GM13976 (cell line): ENCODE results near the gene PDXK.

Experiments used
- DNase-seq: peaks from one replicate; pipeline ENCODE4 v3.0.0; 2012; ENCODE audit warnings: low spot score
- in situ Hi-C: fragments of 300-500 bp; cut with MboI; formaldehyde crosslinking; loops from one replicate; pipeline ENCODE4 v1.12.0; 2022; ENCODE audit warnings: low sequenced_read_pairs, mixed read lengths, inconsistent platforms; ENCODE audit not compliant: unreplicated experiment
- TF ChIP-seq, protein P1 (sequence below): IDR thresholded peaks from 2 replicates; pipeline ENCODE4 v1.5.1; 2012; ENCODE audit warnings: borderline replicate concordance, mild to moderate bottlenecking; ENCODE audit not compliant: insufficient read depth; ENCODE audit errors: extremely low read depth, missing control alignments, control extremely low read depth

The PDXK gene

DNA sequence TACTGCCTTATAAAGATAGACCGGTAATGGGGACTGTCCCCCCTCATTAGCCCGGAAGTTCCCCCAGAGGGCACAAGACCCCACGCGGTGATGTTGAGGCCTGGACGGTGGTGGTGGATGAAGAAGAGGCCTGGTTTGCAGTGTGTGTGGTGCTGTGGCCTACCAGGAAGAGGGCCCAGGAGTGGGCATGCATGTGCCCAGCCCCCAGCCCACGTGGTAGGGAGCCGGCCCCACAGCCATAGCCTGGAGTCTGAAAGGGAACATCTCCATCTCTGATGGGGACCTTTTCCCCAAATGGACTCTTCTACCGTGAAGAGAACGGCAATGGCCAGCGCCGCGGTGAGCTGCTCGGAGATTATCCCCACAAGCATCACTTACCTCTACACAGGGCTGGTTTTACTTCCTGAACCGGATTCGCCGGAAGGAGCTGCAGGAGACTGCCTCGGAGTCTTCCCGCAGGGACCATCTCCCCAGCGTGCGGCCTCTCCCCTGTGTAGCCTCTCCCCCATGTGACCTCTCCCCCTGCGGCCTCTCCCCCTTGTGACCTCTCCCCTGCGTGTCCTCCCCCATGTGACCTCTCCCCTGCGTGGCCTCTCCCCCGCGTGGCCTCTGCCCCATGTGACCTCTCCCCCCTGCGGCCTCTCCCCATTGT lies 91.0 kb downstream of the PDXK start:
- no peak for DNase-seq
- in situ Hi-C loops = loop anchor here (10.0 to 25.0 kb wide), 3 partner anchors 135 to 477 kb away; partner anchors contain the start of gene AIRE

DNA sequence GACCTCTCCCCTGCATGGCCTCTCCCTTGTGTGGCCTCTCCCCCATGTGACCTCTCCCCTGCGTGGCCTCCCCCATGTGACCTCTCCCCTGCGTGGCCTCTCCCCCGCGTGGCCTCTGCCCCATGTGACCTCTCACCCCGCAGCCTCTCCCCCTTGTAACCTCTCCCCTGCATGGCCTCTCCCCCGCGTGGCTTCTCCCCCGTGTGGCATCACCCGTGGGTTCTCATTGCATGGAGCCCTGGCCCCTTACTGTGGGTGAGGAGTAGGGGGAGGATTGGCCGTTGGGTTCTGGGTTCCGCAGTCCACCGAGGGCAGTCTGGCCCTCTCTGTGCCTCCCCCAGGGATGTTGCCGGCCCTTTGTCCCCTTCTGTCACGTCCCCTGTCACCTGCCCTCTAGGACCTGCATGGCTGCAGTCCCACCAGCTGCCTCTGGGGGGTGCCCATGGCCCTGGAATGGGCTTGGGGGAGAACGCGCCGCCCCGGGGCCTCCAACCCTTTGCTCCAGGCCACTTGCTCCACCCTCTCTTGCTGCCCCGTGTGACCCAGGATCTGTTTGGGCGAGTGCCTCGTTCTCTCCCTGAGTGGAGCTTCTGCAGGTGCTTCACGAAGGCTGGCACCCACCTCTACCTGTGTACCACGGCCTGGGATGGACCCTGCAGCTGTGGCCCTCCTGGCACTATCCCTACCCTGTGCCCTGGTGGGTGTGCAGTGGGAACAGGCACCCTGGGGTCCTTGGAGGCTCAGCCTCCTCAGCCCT lies 91.8 kb downstream of the PDXK start:
- in situ Hi-C loops = loop anchor here (10.0 to 25.0 kb wide), 3 partner anchors 134 to 477 kb away; partner anchors contain the start of gene AIRE
- peak; percentile 97 for DNase-seq
- TF ChIP-seq, protein P1, sequence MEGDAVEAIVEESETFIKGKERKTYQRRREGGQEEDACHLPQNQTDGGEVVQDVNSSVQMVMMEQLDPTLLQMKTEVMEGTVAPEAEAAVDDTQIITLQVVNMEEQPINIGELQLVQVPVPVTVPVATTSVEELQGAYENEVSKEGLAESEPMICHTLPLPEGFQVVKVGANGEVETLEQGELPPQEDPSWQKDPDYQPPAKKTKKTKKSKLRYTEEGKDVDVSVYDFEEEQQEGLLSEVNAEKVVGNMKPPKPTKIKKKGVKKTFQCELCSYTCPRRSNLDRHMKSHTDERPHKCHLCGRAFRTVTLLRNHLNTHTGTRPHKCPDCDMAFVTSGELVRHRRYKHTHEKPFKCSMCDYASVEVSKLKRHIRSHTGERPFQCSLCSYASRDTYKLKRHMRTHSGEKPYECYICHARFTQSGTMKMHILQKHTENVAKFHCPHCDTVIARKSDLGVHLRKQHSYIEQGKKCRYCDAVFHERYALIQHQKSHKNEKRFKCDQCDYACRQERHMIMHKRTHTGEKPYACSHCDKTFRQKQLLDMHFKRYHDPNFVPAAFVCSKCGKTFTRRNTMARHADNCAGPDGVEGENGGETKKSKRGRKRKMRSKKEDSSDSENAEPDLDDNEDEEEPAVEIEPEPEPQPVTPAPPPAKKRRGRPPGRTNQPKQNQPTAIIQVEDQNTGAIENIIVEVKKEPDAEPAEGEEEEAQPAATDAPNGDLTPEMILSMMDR = peak; percentile 93

More for the DNA sequence above, 91.0 kb downstream of the PDXK start:
- TF ChIP-seq, protein P1 = no peak

DNA sequence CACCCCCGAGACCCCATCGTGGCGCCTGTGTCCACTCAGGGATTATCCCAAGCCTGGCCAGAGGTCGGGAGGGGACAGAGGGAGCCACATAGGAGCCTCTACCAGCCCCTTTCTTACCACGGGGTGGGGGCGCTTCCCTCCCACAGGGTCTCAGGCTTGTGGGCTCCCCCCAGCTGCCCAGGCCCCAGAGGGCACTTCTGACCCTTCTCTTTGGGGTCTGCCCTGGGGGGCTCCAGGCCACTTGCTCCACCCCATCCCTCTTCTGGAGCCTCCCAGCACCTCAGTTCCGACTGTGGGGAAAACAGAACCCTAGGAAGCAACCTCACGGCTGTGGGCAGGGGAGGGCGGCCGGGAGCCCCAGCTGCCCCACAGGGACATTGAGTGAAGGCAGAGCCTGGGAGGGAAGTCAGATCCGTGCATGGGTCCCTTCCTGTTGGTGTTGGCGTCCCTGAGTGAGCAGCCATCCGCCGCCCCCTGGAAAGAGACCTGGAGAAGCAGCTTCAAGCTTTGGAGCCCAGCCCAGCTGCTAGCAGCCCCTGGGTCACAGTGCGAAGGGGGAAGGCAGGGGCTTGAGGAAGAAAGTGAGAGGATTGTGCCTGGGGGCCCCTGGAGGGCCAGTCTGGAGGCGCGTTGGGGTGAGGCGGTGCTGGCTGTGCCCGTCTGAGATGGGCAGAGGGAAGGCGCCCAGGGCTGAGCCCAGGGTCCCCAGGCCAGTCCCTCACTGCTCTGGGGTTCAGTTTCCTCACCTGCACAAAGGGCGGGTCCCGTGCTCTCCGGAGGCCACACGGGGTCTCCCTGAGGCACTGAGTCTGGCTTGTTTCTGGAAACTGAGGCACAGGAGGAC lies 92.6 kb downstream of the PDXK start:
- in situ Hi-C loops = loop anchor here (10.0 to 25.0 kb wide), 3 partner anchors 133 to 476 kb away; partner anchors contain the start of gene AIRE
- TF ChIP-seq, protein P1 = no peak
- no peak for DNase-seq
